Neural cell (in vitro differentiated cells): ENCODE data around the gene METAP1D.

Experiments
- TF ChIP-seq, protein P1 (sequence below): fragments of 450-650 bp; IDR thresholded peaks from 2 replicates; pipeline ENCODE4 v1.5.1; 2014; ENCODE audit warnings: antibody characterized with exemption, mild to moderate bottlenecking, moderate library complexity; ENCODE audit not compliant: poor library complexity, severe bottlenecking
- TF ChIP-seq, protein P2 (sequence below): IDR thresholded peaks from 2 replicates; pipeline ENCODE4 v1.6.1; 2012; ENCODE audit warnings: borderline replicate concordance

DNA sequence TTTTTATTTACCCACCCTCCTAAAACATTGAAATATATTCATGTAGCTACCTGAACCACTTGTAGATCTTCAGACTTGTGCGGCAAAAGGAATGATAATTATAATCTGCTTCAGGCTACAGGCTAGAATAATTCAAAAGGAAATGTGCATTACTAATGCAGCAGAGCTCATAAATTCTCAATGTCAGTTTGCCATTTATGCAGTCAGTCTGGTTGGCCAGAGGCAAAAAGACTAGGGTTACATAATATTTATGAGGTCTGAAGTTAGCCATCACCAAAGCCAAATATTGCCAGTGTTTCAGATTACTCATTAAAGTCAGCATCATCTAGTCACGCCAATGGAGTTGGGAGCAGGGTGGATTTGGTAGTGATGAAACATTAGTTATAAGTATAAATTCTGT lies 38.9 kb downstream of the METAP1D start:
- TF ChIP-seq, protein P1, sequence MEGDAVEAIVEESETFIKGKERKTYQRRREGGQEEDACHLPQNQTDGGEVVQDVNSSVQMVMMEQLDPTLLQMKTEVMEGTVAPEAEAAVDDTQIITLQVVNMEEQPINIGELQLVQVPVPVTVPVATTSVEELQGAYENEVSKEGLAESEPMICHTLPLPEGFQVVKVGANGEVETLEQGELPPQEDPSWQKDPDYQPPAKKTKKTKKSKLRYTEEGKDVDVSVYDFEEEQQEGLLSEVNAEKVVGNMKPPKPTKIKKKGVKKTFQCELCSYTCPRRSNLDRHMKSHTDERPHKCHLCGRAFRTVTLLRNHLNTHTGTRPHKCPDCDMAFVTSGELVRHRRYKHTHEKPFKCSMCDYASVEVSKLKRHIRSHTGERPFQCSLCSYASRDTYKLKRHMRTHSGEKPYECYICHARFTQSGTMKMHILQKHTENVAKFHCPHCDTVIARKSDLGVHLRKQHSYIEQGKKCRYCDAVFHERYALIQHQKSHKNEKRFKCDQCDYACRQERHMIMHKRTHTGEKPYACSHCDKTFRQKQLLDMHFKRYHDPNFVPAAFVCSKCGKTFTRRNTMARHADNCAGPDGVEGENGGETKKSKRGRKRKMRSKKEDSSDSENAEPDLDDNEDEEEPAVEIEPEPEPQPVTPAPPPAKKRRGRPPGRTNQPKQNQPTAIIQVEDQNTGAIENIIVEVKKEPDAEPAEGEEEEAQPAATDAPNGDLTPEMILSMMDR, result no peak
- TF ChIP-seq, protein P2, sequence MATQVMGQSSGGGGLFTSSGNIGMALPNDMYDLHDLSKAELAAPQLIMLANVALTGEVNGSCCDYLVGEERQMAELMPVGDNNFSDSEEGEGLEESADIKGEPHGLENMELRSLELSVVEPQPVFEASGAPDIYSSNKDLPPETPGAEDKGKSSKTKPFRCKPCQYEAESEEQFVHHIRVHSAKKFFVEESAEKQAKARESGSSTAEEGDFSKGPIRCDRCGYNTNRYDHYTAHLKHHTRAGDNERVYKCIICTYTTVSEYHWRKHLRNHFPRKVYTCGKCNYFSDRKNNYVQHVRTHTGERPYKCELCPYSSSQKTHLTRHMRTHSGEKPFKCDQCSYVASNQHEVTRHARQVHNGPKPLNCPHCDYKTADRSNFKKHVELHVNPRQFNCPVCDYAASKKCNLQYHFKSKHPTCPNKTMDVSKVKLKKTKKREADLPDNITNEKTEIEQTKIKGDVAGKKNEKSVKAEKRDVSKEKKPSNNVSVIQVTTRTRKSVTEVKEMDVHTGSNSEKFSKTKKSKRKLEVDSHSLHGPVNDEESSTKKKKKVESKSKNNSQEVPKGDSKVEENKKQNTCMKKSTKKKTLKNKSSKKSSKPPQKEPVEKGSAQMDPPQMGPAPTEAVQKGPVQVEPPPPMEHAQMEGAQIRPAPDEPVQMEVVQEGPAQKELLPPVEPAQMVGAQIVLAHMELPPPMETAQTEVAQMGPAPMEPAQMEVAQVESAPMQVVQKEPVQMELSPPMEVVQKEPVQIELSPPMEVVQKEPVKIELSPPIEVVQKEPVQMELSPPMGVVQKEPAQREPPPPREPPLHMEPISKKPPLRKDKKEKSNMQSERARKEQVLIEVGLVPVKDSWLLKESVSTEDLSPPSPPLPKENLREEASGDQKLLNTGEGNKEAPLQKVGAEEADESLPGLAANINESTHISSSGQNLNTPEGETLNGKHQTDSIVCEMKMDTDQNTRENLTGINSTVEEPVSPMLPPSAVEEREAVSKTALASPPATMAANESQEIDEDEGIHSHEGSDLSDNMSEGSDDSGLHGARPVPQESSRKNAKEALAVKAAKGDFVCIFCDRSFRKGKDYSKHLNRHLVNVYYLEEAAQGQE, result no peak
